K562 (cell line): ENCODE measurements around the gene HOXB6. TPM values are rescaled to one million over a fixed set of nuclear protein-coding genes. Genes with fewer than 3 reads are reported as not detected.

Source experiments
- BRF1 ChIP-seq: IDR thresholded peaks from 3 replicates; pipeline ENCODE4 v1.6.1; 2011; ENCODE audit warnings: borderline replicate concordance, mild to moderate bottlenecking; ENCODE audit not compliant: insufficient read length; ENCODE audit errors: extremely low read depth
- CREB5 ChIP-seq: fragments of 250-450 bp; sonication (Bioruptor Pico); IDR thresholded peaks from 2 replicates; pipeline ENCODE4 v1.5.0; 2020; ENCODE audit warnings: mild to moderate bottlenecking
- E2F6 ChIP-seq, 2 experiments: IDR thresholded peaks; 2 replicates each; pipeline ENCODE4 v1.6.1; 2011; ENCODE audit warnings: borderline replicate concordance in 1 of 2, control low read depth in 1 of 2, low read depth in 1 of 2, low read length in 1 of 2, mild to moderate bottlenecking in 1 of 2, mixed read lengths in 1 of 2, moderate library complexity in 1 of 2; ENCODE audit not compliant: insufficient read depth in 1 of 2, insufficient read length in 1 of 2, poor library complexity in 1 of 2, severe bottlenecking in 1 of 2; ENCODE audit errors: extremely low read depth in 1 of 2
- EP400 ChIP-seq: fragments of 450-650 bp; IDR thresholded peaks from 2 replicates; pipeline ENCODE4 v1.6.1; 2017; ENCODE audit warnings: antibody characterized with exemption, mild to moderate bottlenecking, moderate library complexity
- EWSR1 ChIP-seq: fragments of 450-650 bp; IDR thresholded peaks from 2 replicates; pipeline ENCODE4 v1.6.1; 2018; ENCODE audit warnings: borderline replicate concordance, mild to moderate bottlenecking, low read depth, moderate library complexity; ENCODE audit not compliant: partially characterized antibody
- KHSRP ChIP-seq: fragments of 450-650 bp; IDR thresholded peaks from 2 replicates; pipeline ENCODE4 v1.6.1; 2017
- MXD1 ChIP-seq: fragments of 250-450 bp; sonication (Bioruptor Pico); IDR thresholded peaks from 2 replicates; pipeline ENCODE4 v1.8.0; 2021; ENCODE audit warnings: borderline replicate concordance, mild to moderate bottlenecking, moderate library complexity; ENCODE audit not compliant: poor library complexity, severe bottlenecking
- NFXL1 ChIP-seq: fragments of 450-650 bp; formaldehyde crosslinking; IDR thresholded peaks from 2 replicates; pipeline ENCODE4 v1.4.0; 2021; ENCODE audit warnings: mild to moderate bottlenecking
- NFYB ChIP-seq: IDR thresholded peaks from 2 replicates; pipeline ENCODE4 v1.6.1; 2011; ENCODE audit warnings: mild to moderate bottlenecking, moderate library complexity; ENCODE audit not compliant: insufficient read length; ENCODE audit errors: extremely low read depth
- NR2F6 ChIP-seq: fragments of 450-650 bp; formaldehyde crosslinking; IDR thresholded peaks from 2 replicates; pipeline ENCODE4 v1.4.0; 2020; ENCODE audit warnings: mild to moderate bottlenecking
- RFX7 ChIP-seq: fragments of 250-450 bp; sonication (Bioruptor Pico); IDR thresholded peaks from 2 replicates; pipeline ENCODE4 v1.5.1; 2021; ENCODE audit warnings: mild to moderate bottlenecking
- SOX6 ChIP-seq: fragments of 450-650 bp; IDR thresholded peaks from 2 replicates; pipeline ENCODE4 v1.6.1; 2014; ENCODE audit warnings: mild to moderate bottlenecking
- SPI1 ChIP-seq: IDR thresholded peaks from 2 replicates; pipeline ENCODE4 v1.6.1; 2011; ENCODE audit warnings: low read depth, low read length, control low read depth, borderline replicate concordance
- STAT6 ChIP-seq: sonication (generic); formaldehyde crosslinking; IDR thresholded peaks from 2 replicates; pipeline ENCODE4 v1.8.1; 2023; ENCODE audit warnings: mild to moderate bottlenecking, missing genetic modification reagents
- THRA ChIP-seq: fragments of 450-650 bp; IDR thresholded peaks from 2 replicates; pipeline ENCODE4 v1.6.1; 2017; ENCODE audit warnings: mild to moderate bottlenecking, moderate library complexity
- ZNF316 ChIP-seq: fragments of 450-650 bp; IDR thresholded peaks from 2 replicates; pipeline ENCODE4 v1.6.1; 2016
- ZNF639 ChIP-seq, 2 experiments: fragments of 200-800 bp in 1 of 2; sonication (Bioruptor generic) in 1 of 2; sonication (generic) in 1 of 2; formaldehyde crosslinking in 1 of 2; IDR thresholded peaks in 1 of 2; conservative IDR thresholded peaks in 1 of 2; 2 replicates each; pipeline versions ENCODE4 v1.5.0 to v1.6.1; 2016 to 2020; ENCODE audit warnings: missing compliant biosample characterization in 1 of 2, missing genetic modification characterization in 1 of 2, missing genetic modification reagents in 1 of 2
- polyA plus RNA-seq, 8 experiments: library from polyadenylated mRNA; depleted of rRNA in 4 of 8; stranded (reverse) in 5 of 8; unstranded in 3 of 8; fragments of >200 nt; fragmentation: Nextera tagmentation in 2 of 8; fragmentation: Illumina TruSeq in 1 of 8; extraction: Ambion mirVana in 2 of 8; extraction: Trizol in 1 of 8; gene quantifications; 2 replicates each; pipeline versions ENCODE4 v1.2.1 to v1.2.3, GENCODE V29; 2011 to 2014; ENCODE audit warnings: inconsistent platforms in 1 of 8, missing spikeins in 1 of 8
- total RNA-seq, 7 experiments: library from RNA; depleted of rRNA in 6 of 7; stranded (reverse); fragments of >200 nt in 6 of 7; fragmentation: Illumina TruSeq in 2 of 7; extraction: Trizol in 2 of 7; gene quantifications; 2 replicates each; pipeline versions ENCODE4 v1.2.1 to v1.2.3, GENCODE V29; 2011 to 2021; ENCODE audit warnings: low replicate concordance in 1 of 7

The HOXB6 gene
- total and polyA plus RNA-seq, 9 of the 15 experiments (the other 6 are each of a cell fraction or from before 2014, with no cell fraction given) = 1.2 to 14.8 (median 4.9) TPM

- TF ChIP-seq STAT6 (no peak), EP400 (peak; percentile 34), ZNF639 (CRISPR knock-in tag; conservative IDR thresholded peaks at IDR 0.05 in 1 of 2, IDR thresholded peaks at IDR 0.05 in 1 of 2) (peak in 1 of 2 experiments; percentile 2; a peak in 1 of 4 replicates), KHSRP (no peak), ZNF316 (no peak), BRF1 (no peak), SPI1 (no peak), E2F6 (IDR thresholded peaks at IDR 0.05; ENCODE audit: borderline replicate concordance in 1 of 2, extremely low read depth in 1 of 2, insufficient read depth in 1 of 2, insufficient read length in 1 of 2, low read depth in 1 of 2, low read length in 1 of 2, poor library complexity in 1 of 2, severe bottlenecking in 1 of 2) (peak; percentile 43 to 75), MXD1 (CRISPR knock-in tag) (no peak), NFYB (peak; percentile 64), CREB5 (no peak), NFXL1 (CRISPR knock-in tag) (no peak), EWSR1 (no peak), RFX7 (CRISPR knock-in tag) (no peak), THRA (no peak), NR2F6 (CRISPR knock-in tag) (no peak), SOX6 (no peak)
Observed at GRCh38 chr17:48610282-48611211, 5.8 kb upstream of the HOXB6 start, which contains the start of gene HOXB7 (continued).
